HepG2 (cell line): Measurements from ENCODE around the gene SLC17A9.

Experiments
- CBX2 ChIP-seq, 2 experiments: fragments of 200-600 bp in 1 of 2; sonication (generic); formaldehyde crosslinking in 1 of 2; IDR thresholded peaks; 2 replicates each; pipeline versions ENCODE4 v1.7.0 to v1.8.1; 2018 to 2022; ENCODE audit warnings: low read depth in 2 of 2, low read length in 1 of 2, mild to moderate bottlenecking in 1 of 2, missing genetic modification reagents in 1 of 2
- CREM ChIP-seq, 2 experiments: sonication (generic) in 1 of 2; formaldehyde crosslinking in 1 of 2; IDR thresholded peaks; 2 replicates each; pipeline versions ENCODE4 v1.4.0 to v1.6.1; 2016 to 2020; ENCODE audit warnings: antibody characterized with exemption in 1 of 2, mild to moderate bottlenecking in 1 of 2, missing genetic modification reagents in 1 of 2
- CTCF ChIP-seq: sonication (generic); formaldehyde crosslinking; IDR thresholded peaks from 2 replicates; pipeline ENCODE4 v1.5.0; 2020; ENCODE audit warnings: mild to moderate bottlenecking, missing genetic modification reagents, moderate library complexity
- FOXA1 ChIP-seq, 2 experiments: fragments of 450-650 bp in 1 of 2; sonication (generic) in 1 of 2; formaldehyde crosslinking in 1 of 2; IDR thresholded peaks; 2 replicates each; pipeline versions ENCODE4 v1.4.0 to v1.6.1; 2016 to 2020; ENCODE audit warnings: missing genetic modification reagents in 1 of 2
- GLI4 ChIP-seq: sonication (generic); formaldehyde crosslinking; IDR thresholded peaks from 2 replicates; pipeline ENCODE4 v1.5.1; 2020; ENCODE audit warnings: missing genetic modification reagents, mild to moderate bottlenecking, moderate library complexity, borderline replicate concordance
- GTF2F1 ChIP-seq: fragments of 150-350 bp; IDR thresholded peaks from 2 replicates; pipeline ENCODE4 v1.6.1; 2014; ENCODE audit warnings: low read length
- HINFP ChIP-seq: sonication (generic); formaldehyde crosslinking; IDR thresholded peaks from 2 replicates; pipeline ENCODE4 v1.4.0; 2020; ENCODE audit warnings: low read depth, mild to moderate bottlenecking, missing genetic modification reagents
- KLF6 ChIP-seq: IDR thresholded peaks from 2 replicates; pipeline ENCODE4 v1.8.0; 2016; ENCODE audit warnings: missing biosample characterization, missing genetic modification reagents
- MLX ChIP-seq: IDR thresholded peaks from 2 replicates; pipeline ENCODE4 v1.6.1; 2016
- MXD4 ChIP-seq: IDR thresholded peaks from 2 replicates; pipeline ENCODE4 v1.6.1; 2016; ENCODE audit warnings: mild to moderate bottlenecking, missing biosample characterization, missing genetic modification reagents
- SIN3A ChIP-seq: IDR thresholded peaks from 2 replicates; pipeline ENCODE4 v1.6.1; 2011; ENCODE audit warnings: low read depth, mild to moderate bottlenecking, control low read depth, low read length, borderline replicate concordance
- SIN3B ChIP-seq: fragments of 150-350 bp; IDR thresholded peaks from 2 replicates; pipeline ENCODE4 v1.6.1; 2014; ENCODE audit warnings: low read length
- TCF7 ChIP-seq: sonication (generic); IDR thresholded peaks from 2 replicates; pipeline ENCODE4 v1.6.1; 2016; ENCODE audit warnings: antibody characterized with exemption, low read depth

- TF ChIP-seq TCF7 (no peak), FOXA1 (IDR thresholded peaks at IDR 0.05) (no peak), FOXA1 (CRISPR knock-in tag; IDR thresholded peaks at IDR 0.05) (no peak), CTCF (CRISPR knock-in tag) (no peak), SIN3A (no peak), GTF2F1 (no peak), SIN3B (no peak), CREM (IDR thresholded peaks at IDR 0.05) (no peak), CREM (CRISPR knock-in tag; IDR thresholded peaks at IDR 0.05) (no peak), HINFP (no peak), MXD4 (CRISPR knock-in tag) (no peak), KLF6 (no peak), CBX2 (IDR thresholded peaks at IDR 0.05; ENCODE audit: low read depth, low read length) (no peak), CBX2 (CRISPR knock-in tag; IDR thresholded peaks at IDR 0.05; ENCODE audit: low read depth) (no peak), GLI4 (CRISPR knock-in tag) (no peak), MLX (CRISPR knock-in tag) (no peak)
These were observed 45.9 kb downstream of the SLC17A9 start for GRCh38 chr20:62998449-62998848.
